ENCODE data around the gene PRICKLE3.

Gene PRICKLE3, protein sequence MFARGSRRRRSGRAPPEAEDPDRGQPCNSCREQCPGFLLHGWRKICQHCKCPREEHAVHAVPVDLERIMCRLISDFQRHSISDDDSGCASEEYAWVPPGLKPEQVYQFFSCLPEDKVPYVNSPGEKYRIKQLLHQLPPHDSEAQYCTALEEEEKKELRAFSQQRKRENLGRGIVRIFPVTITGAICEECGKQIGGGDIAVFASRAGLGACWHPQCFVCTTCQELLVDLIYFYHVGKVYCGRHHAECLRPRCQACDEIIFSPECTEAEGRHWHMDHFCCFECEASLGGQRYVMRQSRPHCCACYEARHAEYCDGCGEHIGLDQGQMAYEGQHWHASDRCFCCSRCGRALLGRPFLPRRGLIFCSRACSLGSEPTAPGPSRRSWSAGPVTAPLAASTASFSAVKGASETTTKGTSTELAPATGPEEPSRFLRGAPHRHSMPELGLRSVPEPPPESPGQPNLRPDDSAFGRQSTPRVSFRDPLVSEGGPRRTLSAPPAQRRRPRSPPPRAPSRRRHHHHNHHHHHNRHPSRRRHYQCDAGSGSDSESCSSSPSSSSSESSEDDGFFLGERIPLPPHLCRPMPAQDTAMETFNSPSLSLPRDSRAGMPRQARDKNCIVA

DNA sequence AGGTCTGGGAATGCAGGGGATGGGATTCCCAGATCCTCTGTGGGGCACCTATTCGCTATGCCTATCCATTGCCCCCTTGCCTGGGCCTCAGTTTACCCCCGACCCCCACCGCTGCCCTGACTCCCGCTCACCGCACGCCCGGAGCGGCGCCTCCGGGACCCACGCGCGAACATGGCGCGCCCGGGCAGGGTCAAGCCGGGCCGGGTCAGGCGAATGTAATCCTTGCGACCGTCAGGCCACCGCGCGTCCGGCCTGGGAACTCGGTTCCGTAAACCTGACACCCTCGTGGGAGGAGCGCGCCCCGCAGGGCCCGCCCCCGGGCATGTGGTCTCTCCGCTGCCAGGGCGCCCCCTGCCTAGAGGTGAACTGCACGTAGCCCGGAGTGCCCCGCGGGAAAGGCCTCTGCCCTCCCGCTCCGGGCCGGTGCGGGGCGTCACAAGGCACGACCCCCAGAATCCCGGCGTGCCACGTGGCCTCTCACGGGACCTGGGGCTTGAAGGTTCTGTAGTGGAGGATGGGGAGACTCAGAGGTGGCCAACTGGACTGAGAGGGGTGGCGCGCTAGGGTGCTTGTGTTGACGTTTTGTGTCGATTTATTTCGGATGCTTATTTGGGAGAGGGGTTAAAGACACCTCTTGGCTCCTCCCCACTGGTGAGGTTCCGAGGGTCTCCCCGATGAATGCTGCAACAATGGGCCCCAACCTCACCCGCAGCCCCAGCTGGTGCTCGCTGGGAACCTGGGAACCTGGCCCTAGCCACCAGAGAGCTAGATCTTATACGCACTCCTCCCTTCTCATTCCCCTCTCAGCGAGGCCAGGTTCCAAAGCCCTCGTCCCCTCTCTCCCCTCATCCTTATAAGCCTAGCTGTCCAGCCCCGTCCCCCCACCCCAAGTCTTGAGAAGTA lies at the start of gene PRICKLE3:
Gene PRICKLE3, minus strand, starts transcription at position 249 of the 903 bp plus-strand sequence. Its CDS starts 76 bp downstream, at position 173.
- peak; percentile 88 for DNase-seq

- peak; percentile 18 for DNase-seq
Measured at GRCh38 chrX:49233887-49234555, 47.8 kb upstream of the PRICKLE3 start.

DNA sequence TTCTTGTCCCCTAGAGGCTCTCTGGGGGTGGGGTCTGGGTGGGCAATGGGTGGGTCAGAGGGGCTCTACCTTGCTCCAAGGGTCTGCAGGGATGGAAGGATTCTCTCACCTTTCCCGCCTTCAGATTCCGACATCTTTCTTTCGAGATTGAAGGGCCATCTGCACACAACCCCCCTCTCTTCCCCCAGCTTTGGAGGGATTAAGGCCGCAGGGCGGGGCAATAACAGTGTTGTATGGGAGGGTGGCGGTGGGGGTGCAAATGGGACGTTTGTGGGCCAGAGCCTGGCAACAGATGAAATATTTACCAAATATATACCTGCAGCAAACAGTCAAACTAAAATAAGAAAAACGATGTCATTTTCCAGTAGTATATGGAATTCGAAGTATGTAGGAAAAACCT lies 47.0 kb upstream of the PRICKLE3 start, which contains the start of gene CACNA1F:
Gene CACNA1F, minus strand, starts transcription at position 165 of the 400 bp plus-strand sequence. Its CDS starts 31 bp downstream, at position 134.
- DNase-seq, result peak; percentile 94

DNA sequence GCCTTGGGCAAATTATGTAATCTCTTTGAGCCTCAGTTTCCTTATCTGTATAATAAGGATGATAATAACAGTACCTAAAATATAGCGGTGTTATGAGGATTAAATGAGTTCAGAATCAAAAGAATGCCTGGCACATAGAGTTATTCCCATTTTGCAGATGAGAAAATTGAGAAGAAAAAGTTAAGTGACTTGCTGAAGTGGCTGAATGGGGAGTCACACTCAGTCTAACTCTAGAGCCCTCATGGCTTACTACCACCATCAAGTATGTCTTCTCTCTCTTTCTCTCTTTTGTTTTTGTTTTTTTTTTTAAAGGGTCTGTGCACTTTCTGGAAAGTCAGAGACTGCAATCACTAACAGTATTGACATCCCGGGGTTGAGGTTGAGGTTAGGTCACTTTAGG lies 46.4 kb upstream of the PRICKLE3 start:
- DNase-seq, result no peak

GRCh38 chrX:49231333-49232000 lies 45.3 kb upstream of the PRICKLE3 start:
- no peak for DNase-seq

DNA sequence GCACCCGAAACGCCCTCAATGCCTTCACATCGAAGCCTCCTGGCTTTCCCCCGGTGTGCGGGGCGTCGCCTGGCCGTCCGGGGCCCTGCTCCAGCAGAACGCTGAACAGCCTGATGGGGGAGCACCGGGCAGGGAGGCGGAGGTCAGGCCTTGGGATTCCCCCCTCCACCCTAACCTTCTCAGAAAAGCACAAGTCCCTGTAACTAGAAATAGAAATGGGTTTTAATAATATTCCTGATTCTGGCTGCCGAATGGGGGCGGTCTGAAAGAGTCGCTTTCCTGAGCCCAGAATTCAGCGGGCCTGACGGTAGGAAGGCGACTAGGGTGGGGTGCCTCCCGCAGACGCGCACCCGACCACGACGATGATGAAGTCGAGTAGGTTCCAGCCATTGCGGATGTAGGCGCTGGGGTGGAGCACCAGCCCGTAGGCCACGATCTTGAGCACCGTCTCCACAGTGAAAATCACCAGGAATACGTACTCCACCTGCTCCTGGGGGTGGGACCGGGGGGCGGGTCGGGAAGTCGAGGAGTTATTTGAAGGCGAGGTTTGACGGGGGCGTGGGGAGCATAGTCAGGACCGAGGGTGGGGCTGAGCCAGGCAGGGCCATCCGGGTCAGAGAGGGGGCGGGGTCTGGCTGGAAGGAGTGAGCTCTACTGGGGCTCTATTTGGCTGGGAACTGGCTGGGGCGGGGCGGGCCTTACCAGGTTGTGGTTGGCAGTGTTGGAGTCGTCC lies 44.5 kb upstream of the PRICKLE3 start:
- DNase-seq, result no peak

GRCh38 chrX:49228185-49228584 lies 42.0 kb upstream of the PRICKLE3 start:
- no peak for DNase-seq

GRCh38 chrX:49227726-49228125 lies 41.6 kb upstream of the PRICKLE3 start:
- DNase-seq, result no peak

DNA sequence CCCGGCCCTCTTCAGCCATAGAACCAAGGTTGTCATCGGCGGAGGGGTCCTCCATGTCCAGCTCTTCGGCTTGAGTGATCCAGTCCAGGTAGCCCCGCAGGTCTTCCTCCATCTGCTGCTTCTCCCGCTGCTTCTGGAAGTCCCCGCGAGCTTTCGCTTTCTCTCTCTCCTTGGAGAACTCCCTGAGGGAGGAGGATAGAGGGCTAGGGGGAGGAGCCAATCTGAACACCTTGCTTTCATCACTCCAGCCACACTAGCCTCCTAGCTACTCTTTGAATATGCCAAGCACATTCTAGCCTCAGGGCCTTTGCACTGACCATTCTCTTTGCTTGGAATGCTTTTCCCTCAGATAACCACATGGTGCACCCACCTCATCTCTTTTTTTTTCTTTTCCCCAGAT lies 40.8 kb upstream of the PRICKLE3 start:
- DNase-seq, result no peak

GRCh38 chrX:49225858-49226257 lies 39.7 kb upstream of the PRICKLE3 start:
- DNase-seq, result no peak

DNA sequence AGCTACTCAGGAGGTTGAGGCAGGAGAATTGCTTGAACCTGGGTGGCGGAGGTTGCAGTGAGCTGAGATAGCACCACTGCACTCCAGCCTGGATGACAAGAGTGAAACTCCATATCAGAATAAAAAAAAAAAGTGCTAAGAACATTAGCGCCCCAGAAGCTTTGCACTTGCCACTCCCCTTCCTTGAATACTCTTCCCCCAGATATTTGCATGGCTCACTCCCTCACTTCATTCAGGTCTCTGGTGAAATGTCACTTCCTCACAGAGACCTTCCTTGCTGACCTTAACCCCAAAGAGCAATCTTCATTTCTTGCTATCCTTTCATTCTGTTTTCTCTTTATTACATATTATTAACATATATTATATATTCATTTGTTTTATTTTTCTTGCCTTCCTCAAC lies 35.7 kb upstream of the PRICKLE3 start:
- DNase-seq, result no peak

DNA sequence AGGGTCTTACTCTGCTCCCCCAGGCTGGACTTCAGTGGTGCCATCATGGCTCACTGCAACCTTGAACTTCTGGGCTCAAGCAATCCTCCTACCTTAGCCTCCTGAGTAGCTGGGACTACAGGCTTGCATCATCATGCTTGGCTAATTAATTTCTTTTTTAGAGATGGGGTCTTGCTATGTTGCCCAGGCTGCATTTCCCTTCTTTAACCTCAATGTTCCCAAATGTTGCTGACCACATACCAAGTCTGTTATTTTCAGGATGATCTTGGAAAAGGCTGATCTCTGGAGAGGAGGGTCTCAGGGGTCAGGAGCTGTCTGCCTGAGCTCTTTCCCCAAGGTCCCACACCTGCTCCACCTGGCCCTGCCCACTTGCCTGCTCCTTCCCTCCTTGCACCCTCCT lies 33.9 kb upstream of the PRICKLE3 start:
- DNase-seq, result no peak

DNA sequence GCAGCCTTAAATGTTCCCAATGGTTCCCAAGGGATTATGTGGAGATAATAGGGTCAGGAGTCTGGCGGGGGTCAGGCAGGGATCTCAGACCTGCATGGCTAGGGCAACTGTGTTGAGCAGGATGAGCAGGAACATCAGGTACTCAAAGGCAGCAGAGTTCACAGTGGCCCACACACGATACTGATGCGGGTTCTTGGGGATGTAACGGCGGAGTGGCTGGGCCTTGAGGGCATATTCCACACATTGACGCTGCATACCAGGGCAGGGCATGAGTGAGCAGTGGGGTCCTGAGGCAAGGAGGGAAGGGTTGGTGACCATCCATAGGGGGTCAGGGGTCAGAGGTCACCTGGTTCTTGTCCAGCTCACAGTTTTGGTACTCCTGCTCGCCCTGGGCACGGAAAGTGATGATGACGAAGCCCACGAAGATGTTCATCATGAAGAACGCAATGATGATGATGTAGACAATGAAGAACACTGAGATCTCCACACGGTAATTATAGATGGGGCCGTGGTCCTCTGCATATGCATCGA lies 28.9 kb upstream of the PRICKLE3 start:
- DNase-seq, result no peak

GRCh38 chrX:49214416-49214815 lies 28.2 kb upstream of the PRICKLE3 start:
- DNase-seq, result no peak

- DNase-seq, result no peak
Measured at GRCh38 chrX:49212861-49213260, 26.7 kb upstream of the PRICKLE3 start.

DNA sequence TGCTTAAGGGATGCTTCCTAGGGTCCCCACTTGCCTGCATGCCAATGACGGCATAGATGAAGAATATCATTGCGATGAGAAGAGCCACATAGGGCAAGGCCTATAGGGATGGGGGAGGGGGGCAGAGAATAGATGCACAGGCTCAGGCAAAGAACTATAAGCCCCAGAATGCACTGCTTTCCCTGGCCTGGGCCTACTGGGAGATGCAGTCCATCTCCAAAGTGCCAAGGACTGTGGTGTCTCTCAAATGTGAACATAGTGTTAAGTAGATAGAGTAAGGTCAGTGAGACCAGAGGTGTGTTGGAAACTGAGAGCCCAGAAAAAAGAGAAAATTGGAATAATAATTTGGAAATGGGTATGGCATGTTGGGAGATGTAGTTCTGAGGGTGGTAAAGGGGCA lies 26.0 kb upstream of the PRICKLE3 start:
- DNase-seq, result no peak

GRCh38 chrX:49211074-49211473 lies 24.9 kb upstream of the PRICKLE3 start:
- no peak for DNase-seq

GRCh38 chrX:49210406-49210805 lies 24.2 kb upstream of the PRICKLE3 start:
- DNase-seq, result no peak

GRCh38 chrX:49209434-49210251 lies 23.5 kb upstream of the PRICKLE3 start:
- peak; percentile 90 for DNase-seq

GRCh38 chrX:49208399-49208798 lies 22.2 kb upstream of the PRICKLE3 start:
- no peak for DNase-seq
